ENCODE measurements around the gene VPS26C. TPM values are rescaled to one million over a fixed set of nuclear protein-coding genes. Genes with fewer than 3 reads are reported as not detected.

Gene VPS26C
- total and polyA plus RNA-seq, 10 of the 15 experiments (the other 5 are each of a cell fraction or from before 2014, with no cell fraction given), result 32.5 to 65.1 (median 48.0) TPM

GRCh38 chr21:37231671-37232070, 35.5 kb downstream of the VPS26C start (continued):
- no peak for TF ChIP-seq E2F8 (IDR thresholded peaks at IDR 0.05; ENCODE audit: low read depth, partially characterized antibody)

- Histone ChIP-seq H3K27me3 (replicated peaks in 1 of 2; ENCODE audit: control insufficient read depth in 2 of 2, insufficient read depth in 2 of 2, low read length in 1 of 2) (no peaks in the 10 kb centered on the region), H3K4me2 (ENCODE audit: control insufficient read depth, insufficient read depth) (no peak overlapping the region), H3K9ac (ENCODE audit: control insufficient read depth, insufficient read depth, low read length) (no peak overlapping the region), H2AFZ (ENCODE audit: control insufficient read depth, low read depth, low read length) (no peak overlapping the region), H4K20me1 (ENCODE audit: control insufficient read depth, insufficient read depth) (no peaks in the 10 kb centered on the region), H3K27ac (ENCODE audit: control insufficient read depth, insufficient read depth) (no peak overlapping the region), H3K79me2 (ENCODE audit: control insufficient read depth, insufficient read depth, low read length) (no peaks in the 10 kb centered on the region; the same call in 1 of the 2 replicates), H3K4me3 (no peak overlapping the region), H3K36me3 (ENCODE audit: control insufficient read depth in 2 of 2, insufficient read depth in 2 of 2, low read length in 1 of 2) (peaks cover 26 to 27% of the 10 kb centered on the region in 2 experiments; a peak in 3 of 4 replicates), H3K9me3 (replicated peaks; ENCODE audit: control insufficient read depth, insufficient read depth, low read length) (no peaks in the 10 kb centered on the region), H3K4me1 (ENCODE audit: control insufficient read depth, insufficient read depth, low read length) (peaks cover 19% of the 10 kb centered on the region)
- ChIA-PET POLR2A (interaction anchor here (2.5 kb wide), 1 partner anchor 28 kb away, joined by 12 read pairs; no protein-coding TSS in a partner anchor), RAD21 (ENCODE audit: unreplicated experiment) (no interaction called here), CTCF (interaction anchor here (0.8 to 1.6 kb wide), 3 partner anchors 11 to 34 kb away, joined by 4 to 5 read pairs (median 4); no protein-coding TSS in a partner anchor), SMC1A (ENCODE audit: uncharacterized antibody, unreplicated experiment) (interaction anchor here (1.2 to 4.6 kb wide), 2 partner anchors 26 to 58 kb away, joined by 4 to 34 read pairs; no protein-coding TSS in a partner anchor)
- WGBS (ENCODE audit: insufficient coverage, insufficient replicate concordance, low lambda C conversion rate, missing lambda C conversion rate), result 98% methylated on average over 12 of the region's 12 CpGs
- no peak for TF ChIP-seq ZBED1 (IDR thresholded peaks at IDR 0.05; ENCODE audit: borderline replicate concordance)
- TF ChIP-seq RBBP5 (conservative IDR thresholded peaks at IDR 0.05), result no peak
- DNase-seq (ENCODE audit: low read depth, low spot score) (no peak), FAIRE-seq (no peak), ATAC-seq (no peak)
- in situ Hi-C loops (cut with MboI), result no loop called here
- BruUV-seq (replicated peaks), result no TSS peak
- intact Hi-C loops (cut with micrococcal nuclease; ENCODE audit: unreplicated experiment), result no loop called here
These were observed 35.9 kb downstream of the VPS26C start for GRCh38 chr21:37231249-37231645.
